ENCODE data around the gene UBE2G2.

DNA sequence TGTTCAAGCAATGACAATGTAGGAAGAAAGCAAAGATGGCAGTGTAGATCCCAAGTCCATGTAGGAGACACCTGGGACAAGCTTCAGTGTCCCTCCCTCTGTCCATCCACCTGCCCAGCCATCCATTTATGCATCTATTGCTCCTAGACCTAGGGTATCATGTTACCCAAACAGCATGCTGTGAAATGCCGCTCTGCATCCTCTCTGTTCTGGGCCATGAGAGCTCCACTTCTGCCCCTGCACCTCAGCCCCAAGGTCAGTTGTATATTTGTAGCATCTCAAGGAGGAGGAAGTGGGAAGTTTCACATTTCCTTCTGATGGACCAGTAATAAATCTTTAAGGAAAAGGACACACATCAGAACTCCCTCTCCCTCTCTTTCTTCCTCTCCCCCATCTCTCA, 62.3 kb downstream of the UBE2G2 start:
- TF ChIP-seq, protein P1, sequence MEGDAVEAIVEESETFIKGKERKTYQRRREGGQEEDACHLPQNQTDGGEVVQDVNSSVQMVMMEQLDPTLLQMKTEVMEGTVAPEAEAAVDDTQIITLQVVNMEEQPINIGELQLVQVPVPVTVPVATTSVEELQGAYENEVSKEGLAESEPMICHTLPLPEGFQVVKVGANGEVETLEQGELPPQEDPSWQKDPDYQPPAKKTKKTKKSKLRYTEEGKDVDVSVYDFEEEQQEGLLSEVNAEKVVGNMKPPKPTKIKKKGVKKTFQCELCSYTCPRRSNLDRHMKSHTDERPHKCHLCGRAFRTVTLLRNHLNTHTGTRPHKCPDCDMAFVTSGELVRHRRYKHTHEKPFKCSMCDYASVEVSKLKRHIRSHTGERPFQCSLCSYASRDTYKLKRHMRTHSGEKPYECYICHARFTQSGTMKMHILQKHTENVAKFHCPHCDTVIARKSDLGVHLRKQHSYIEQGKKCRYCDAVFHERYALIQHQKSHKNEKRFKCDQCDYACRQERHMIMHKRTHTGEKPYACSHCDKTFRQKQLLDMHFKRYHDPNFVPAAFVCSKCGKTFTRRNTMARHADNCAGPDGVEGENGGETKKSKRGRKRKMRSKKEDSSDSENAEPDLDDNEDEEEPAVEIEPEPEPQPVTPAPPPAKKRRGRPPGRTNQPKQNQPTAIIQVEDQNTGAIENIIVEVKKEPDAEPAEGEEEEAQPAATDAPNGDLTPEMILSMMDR (IDR thresholded peaks at IDR 0.05), result no peak
- TF ChIP-seq POLR2A (IDR thresholded peaks at IDR 0.05), result no peak

Data from prostate gland (tissue), 2 donors.